Endothelial cell of umbilical vein (primary cell): ENCODE measurements around the gene IRF9.

Experiments
- EZH2 ChIP-seq: IDR thresholded peaks from 2 replicates; pipeline ENCODE4 v1.6.1; 2012; ENCODE audit warnings: borderline replicate concordance, low read depth, mild to moderate bottlenecking, moderate library complexity, low read length, inconsistent platforms; ENCODE audit not compliant: severe bottlenecking
- FOS ChIP-seq: IDR thresholded peaks from 2 replicates; pipeline ENCODE4 v1.6.1; 2011; ENCODE audit warnings: mild to moderate bottlenecking, low read length, moderate library complexity, borderline replicate concordance; ENCODE audit not compliant: insufficient read depth
- JUN ChIP-seq: IDR thresholded peaks from 2 replicates; pipeline ENCODE4 v1.6.1; 2011; ENCODE audit warnings: borderline replicate concordance, low read depth; ENCODE audit not compliant: insufficient read length, insufficient read depth
- MYC ChIP-seq: IDR thresholded peaks from one replicate; pipeline ENCODE4 v1.6.1; 2011; ENCODE audit warnings: mild to moderate bottlenecking, low read depth, low read length
- POLR2A ChIP-seq: IDR thresholded peaks from 2 replicates; pipeline ENCODE4 v1.6.1; 2012; ENCODE audit warnings: low read depth, mild to moderate bottlenecking, control low read depth, low read length
- POLR2AphosphoS5 ChIP-seq: IDR thresholded peaks from 2 replicates; pipeline ENCODE4 v1.6.1; 2012; ENCODE audit warnings: low read depth, mild to moderate bottlenecking, control low read depth, low read length, moderate library complexity; ENCODE audit not compliant: insufficient read depth
- TF ChIP-seq, protein P1 (sequence below), 2 donors: IDR thresholded peaks; 1 replicate in 1 of 2; 2 replicates in 1 of 2; pipeline ENCODE4 v1.5.1; 2011; ENCODE audit warnings: low read length in 2 of 2, mild to moderate bottlenecking in 2 of 2, moderate library complexity in 2 of 2, control low read depth in 1 of 2, inconsistent platforms in 1 of 2, low read depth in 1 of 2; ENCODE audit not compliant: insufficient read depth in 1 of 2; ENCODE audit errors: extremely low read depth in 1 of 2
- TF ChIP-seq, protein P2 (sequence below): IDR thresholded peaks from 2 replicates; pipeline ENCODE4 v1.6.1; 2011; ENCODE audit not compliant: insufficient read depth, insufficient read length

DNA sequence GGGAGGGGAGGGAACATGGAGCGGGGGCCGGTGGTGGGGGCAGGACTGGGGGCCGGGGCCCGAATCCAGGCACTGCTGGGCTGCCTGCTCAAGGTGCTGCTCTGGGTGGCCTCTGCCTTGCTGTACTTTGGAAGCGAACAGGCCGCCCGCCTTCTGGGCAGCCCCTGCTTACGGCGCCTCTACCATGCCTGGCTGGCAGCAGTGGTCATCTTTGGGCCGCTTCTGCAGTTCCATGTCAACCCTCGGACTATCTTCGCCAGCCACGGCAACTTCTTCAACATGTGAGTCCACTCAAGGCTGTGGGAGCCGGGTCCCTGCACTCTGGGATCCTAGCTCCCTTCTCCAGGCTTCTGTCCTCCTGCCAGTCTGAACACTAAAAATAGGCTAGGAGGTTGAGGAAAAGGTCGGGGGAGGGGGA, 29.5 kb upstream of the IRF9 start:
- TF ChIP-seq, protein P1, sequence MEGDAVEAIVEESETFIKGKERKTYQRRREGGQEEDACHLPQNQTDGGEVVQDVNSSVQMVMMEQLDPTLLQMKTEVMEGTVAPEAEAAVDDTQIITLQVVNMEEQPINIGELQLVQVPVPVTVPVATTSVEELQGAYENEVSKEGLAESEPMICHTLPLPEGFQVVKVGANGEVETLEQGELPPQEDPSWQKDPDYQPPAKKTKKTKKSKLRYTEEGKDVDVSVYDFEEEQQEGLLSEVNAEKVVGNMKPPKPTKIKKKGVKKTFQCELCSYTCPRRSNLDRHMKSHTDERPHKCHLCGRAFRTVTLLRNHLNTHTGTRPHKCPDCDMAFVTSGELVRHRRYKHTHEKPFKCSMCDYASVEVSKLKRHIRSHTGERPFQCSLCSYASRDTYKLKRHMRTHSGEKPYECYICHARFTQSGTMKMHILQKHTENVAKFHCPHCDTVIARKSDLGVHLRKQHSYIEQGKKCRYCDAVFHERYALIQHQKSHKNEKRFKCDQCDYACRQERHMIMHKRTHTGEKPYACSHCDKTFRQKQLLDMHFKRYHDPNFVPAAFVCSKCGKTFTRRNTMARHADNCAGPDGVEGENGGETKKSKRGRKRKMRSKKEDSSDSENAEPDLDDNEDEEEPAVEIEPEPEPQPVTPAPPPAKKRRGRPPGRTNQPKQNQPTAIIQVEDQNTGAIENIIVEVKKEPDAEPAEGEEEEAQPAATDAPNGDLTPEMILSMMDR (IDR thresholded peaks at IDR 0.05; ENCODE audit: extremely low read depth in 1 of 2, insufficient read depth in 1 of 2, low read depth in 1 of 2, low read length in 2 of 2) = no peak
- TF ChIP-seq EZH2 (no peak), POLR2A (no peak), POLR2AphosphoS5 (no peak), FOS (no peak), JUN (no peak), MYC (no peak)
- TF ChIP-seq, protein P2, sequence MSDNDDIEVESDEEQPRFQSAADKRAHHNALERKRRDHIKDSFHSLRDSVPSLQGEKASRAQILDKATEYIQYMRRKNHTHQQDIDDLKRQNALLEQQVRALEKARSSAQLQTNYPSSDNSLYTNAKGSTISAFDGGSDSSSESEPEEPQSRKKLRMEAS = no peak
